ENCODE results near the gene SDHA. TPM values are rescaled to one million over a fixed set of nuclear protein-coding genes. Genes with fewer than 3 reads are reported as not detected.

SDHA gene
- total RNA-seq, 2 donors from 2014 or later, result 242 to 366 TPM

DNA sequence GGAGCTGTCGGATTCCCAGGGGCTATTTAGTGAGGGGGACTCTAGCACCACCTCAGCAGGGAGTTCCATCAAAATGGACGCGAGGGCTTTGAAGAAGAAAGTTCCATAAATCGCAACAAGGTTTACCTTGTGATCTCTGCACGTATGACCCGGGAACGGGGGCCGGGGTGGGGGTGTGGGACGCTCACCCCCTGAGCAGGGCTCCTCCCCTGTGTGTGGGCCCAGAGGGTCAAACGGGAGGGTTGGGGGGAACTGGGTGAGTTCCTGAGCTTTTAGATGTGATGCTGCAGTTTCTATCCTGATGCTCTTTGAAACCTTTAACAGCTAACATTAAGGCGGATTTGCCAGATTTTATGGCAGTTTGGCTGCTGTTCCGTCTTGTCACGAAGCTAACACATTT is 45.7 kb upstream of the SDHA start:
- no peaks in the 10 kb centered on the region for H3K9me3 ChIP-seq
- TF ChIP-seq, protein P1, sequence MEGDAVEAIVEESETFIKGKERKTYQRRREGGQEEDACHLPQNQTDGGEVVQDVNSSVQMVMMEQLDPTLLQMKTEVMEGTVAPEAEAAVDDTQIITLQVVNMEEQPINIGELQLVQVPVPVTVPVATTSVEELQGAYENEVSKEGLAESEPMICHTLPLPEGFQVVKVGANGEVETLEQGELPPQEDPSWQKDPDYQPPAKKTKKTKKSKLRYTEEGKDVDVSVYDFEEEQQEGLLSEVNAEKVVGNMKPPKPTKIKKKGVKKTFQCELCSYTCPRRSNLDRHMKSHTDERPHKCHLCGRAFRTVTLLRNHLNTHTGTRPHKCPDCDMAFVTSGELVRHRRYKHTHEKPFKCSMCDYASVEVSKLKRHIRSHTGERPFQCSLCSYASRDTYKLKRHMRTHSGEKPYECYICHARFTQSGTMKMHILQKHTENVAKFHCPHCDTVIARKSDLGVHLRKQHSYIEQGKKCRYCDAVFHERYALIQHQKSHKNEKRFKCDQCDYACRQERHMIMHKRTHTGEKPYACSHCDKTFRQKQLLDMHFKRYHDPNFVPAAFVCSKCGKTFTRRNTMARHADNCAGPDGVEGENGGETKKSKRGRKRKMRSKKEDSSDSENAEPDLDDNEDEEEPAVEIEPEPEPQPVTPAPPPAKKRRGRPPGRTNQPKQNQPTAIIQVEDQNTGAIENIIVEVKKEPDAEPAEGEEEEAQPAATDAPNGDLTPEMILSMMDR (IDR thresholded peaks at IDR 0.05), result no peak
- H3K27ac ChIP-seq, result no peak overlapping the region
- H3K4me1 ChIP-seq, result peaks cover 0 to 16% of the 10 kb centered on the region in 2 donors
- H3K27me3 ChIP-seq, result no peaks in the 10 kb centered on the region
- no peak overlapping the region for H3K4me3 ChIP-seq
- no peaks in the 10 kb centered on the region for H3K36me3 ChIP-seq
- no peak for DNase-seq (ENCODE audit: low spot score)

DNA sequence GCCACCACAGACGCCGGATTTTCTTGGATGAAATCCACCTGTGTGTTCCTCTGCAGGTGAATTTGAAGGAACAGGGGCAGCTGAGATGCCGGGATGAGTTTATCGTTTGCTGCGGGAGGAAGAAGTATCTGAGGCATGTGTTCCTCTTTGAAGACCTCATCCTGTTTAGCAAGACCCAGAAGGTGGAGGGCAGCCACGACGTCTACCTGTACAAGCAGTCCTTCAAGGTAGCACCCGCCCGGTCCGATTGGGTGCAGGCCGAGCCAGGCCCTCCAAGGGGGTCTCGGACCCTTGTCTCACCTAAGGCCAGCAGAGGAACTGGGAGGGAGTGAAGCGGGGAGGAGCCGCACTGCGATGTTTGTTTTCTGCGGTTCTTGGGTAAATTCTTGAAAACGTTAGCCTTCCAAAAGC is 45.3 kb upstream of the SDHA start:
- no peak for DNase-seq (ENCODE audit: low spot score)
- no peak overlapping the region for H3K27ac ChIP-seq
- H3K36me3 ChIP-seq, result no peaks in the 10 kb centered on the region
- H3K9me3 ChIP-seq, result no peaks in the 10 kb centered on the region
- no peaks in the 10 kb centered on the region for H3K27me3 ChIP-seq
- peaks cover 0 to 16% of the 10 kb centered on the region in 2 donors for H3K4me1 ChIP-seq
- H3K4me3 ChIP-seq, result no peak overlapping the region
- TF ChIP-seq, protein P1 (IDR thresholded peaks at IDR 0.05), result no peak

DNA sequence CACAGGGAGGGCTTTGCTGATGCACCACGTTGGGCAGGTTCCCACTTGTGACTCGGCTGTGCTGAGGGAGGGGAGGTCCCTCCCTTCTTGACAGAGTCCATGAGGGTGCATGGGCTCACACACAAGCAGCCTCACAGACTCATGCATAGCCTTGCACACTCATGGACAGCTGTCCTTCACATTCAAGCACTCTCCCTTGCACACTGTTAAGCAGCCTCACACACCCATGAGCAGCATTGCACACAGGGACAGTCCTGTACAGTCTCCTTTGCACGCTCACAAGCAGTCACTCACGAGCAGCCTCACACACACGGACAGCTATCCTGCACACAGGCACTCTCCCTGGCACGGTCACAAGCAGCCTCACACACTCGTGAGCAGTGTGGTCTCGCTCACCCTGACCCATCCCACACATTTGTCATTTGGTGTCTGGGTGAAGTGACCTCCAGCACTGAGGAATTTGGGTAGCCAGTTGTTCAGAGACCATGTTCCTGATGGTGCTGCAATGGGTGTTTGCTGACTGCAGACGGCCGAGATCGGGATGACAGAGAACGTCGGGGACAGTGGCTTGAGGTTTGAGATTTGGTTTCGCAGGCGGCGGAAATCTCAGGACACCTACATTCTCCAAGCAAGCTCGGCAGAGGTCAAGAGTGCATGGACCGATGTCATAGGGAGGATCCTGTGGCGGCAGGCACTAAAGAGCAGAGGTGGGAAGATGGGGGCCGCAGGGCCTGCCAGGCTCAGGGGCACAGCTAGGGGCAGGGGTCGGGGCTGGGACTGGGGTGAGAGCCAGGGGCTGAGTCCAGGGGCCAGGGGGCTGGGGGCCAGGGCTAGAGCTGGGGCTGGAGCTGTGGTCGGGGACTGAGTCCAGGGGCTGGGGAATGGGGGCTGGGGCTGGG is 44.5 kb upstream of the SDHA start:
- no peak for DNase-seq (ENCODE audit: low spot score)
- no peaks in the 10 kb centered on the region for H3K9me3 ChIP-seq
- no peaks in the 10 kb centered on the region for H3K27me3 ChIP-seq
- no peaks in the 10 kb centered on the region for H3K36me3 ChIP-seq
- TF ChIP-seq, protein P1 (IDR thresholded peaks at IDR 0.05), result no peak
- no peak overlapping the region for H3K27ac ChIP-seq
- no peak overlapping the region for H3K4me3 ChIP-seq
- H3K4me1 ChIP-seq, result peaks cover 0 to 12% of the 10 kb centered on the region in 2 donors

DNA sequence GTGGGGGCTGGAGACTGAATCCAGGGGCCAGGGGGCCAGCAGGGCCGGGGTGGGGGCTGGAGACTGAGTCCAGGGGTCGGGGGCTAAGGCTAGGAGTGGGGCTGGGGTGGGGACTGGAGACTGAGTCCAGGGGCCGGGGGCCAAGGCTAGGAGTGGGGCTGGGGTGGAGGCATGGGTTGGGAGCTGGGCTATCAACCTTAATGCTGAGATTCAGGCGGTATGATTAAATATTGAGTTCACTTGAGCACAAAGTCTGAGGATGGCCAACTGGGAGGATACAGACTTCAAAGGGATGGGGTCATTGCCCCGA is 43.9 kb upstream of the SDHA start:
- TF ChIP-seq, protein P1 (IDR thresholded peaks at IDR 0.05), result no peak
- H3K4me3 ChIP-seq, result no peak overlapping the region
- no peaks in the 10 kb centered on the region for H3K27me3 ChIP-seq
- no peaks in the 10 kb centered on the region for H3K9me3 ChIP-seq
- no peaks in the 10 kb centered on the region for H3K36me3 ChIP-seq
- no peak for DNase-seq (ENCODE audit: low spot score)
- peaks cover 0 to 7% of the 10 kb centered on the region in 2 donors for H3K4me1 ChIP-seq
- no peak overlapping the region for H3K27ac ChIP-seq

- H3K4me1 ChIP-seq, result no peaks in the 10 kb centered on the region
- TF ChIP-seq, protein P1 (IDR thresholded peaks at IDR 0.05), result no peak
- H3K27me3 ChIP-seq, result no peaks in the 10 kb centered on the region
- H3K9me3 ChIP-seq, result no peaks in the 10 kb centered on the region
- H3K36me3 ChIP-seq, result no peaks in the 10 kb centered on the region
- no peak overlapping the region for H3K4me3 ChIP-seq
- H3K27ac ChIP-seq, result no peak overlapping the region
- DNase-seq (ENCODE audit: low spot score), result no peak
Measured at GRCh38 chr5:174876-175465, 43.1 kb upstream of the SDHA start.
